GM18526 (cell line): ENCODE data around the gene PKP3.

Experiments
- POLR2A ChIP-seq: IDR thresholded peaks from 3 replicates; pipeline ENCODE4 v1.6.1; 2011; ENCODE audit not compliant: insufficient read length; ENCODE audit errors: extremely low read depth

The PKP3 gene

DNA sequence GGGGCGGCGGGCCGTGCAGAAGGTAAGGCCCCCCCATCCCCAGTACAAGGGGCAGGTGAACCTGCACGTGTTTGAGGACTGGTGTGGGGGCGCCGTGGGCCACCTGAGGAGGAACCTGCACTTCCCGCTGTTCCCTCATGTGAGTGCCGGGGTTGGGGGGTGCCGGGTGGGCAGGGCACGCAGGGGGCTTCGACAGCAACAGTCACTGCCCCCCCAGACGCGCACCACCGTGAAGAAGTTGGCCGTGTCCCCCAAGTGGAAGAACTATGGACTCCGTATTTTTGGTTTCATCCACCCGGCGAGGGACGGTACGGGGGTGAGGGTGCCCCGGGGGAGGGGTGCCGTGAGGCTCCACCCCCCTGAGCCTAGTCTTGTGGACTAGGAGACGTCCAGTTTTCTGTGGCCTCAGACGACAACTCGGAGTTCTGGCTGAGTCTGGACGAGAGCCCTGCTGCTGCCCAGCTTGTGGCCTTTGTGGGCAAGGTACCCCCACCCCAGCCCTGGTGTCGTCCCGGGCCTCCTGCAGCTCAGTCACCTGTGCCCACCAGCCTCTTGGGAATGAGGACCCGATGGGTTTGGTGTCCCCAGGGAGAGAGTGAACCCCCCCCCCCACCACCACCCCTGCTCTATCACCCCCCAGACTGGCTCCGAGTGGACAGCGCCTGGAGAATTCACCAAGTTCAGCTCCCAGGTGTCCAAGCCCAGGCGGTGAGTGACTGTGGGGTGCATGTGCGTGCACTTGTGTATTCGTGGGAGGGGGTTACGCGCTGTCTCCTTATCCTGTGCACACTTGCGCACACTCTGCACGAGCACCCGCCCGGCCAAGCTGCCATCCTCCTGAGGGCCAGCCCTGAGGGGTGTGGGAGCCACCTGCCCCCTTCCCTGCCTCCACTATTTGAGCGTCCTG, 20.9 kb upstream of the PKP3 start:
- no peak for TF ChIP-seq POLR2A

DNA sequence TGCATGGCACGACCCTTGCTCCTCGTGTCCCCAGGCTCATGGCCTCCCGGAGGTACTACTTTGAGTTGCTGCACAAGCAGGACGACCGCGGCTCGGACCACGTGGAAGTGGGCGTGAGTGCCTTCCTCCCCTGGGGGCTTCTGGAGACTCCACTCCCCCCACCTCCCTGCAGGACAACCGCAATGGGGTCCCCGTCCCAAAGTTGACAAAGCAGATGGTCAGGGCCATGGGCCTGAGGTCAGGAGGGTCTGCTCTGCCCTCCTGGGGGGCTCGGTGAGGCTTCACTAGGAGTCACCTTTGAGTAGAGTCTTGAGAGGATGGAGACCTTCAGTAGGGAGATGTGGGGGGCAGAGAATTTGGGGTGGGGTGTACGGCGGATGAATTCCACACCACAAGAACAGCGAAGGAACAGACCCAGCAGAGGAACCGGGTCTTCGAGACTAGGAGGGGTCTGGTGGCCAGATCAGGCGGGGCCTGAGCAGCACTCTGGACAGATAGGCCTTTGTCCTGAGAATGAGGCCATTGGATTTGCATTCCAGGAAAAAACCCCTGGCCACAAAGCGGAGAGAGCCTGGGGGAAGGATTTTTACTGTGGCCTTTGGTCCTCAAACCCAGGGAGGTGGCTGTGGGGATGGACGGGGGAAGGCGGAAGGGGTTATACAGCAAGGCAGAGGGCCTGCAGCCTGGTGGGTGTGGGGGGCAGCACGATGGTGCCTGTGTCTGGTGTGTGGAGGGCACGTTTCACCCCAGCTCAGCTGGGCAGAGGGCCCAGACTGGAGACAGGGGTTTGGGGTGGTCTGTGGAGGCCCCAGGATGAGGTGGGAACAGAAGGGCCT, 20.1 kb upstream of the PKP3 start:
- TF ChIP-seq POLR2A, result no peak

GRCh38 chr11:375065-376025, 18.7 kb upstream of the PKP3 start:
- no peak for TF ChIP-seq POLR2A

- no peak for TF ChIP-seq POLR2A
These were observed 17.4 kb upstream of the PKP3 start for GRCh38 chr11:376531-377173.

DNA sequence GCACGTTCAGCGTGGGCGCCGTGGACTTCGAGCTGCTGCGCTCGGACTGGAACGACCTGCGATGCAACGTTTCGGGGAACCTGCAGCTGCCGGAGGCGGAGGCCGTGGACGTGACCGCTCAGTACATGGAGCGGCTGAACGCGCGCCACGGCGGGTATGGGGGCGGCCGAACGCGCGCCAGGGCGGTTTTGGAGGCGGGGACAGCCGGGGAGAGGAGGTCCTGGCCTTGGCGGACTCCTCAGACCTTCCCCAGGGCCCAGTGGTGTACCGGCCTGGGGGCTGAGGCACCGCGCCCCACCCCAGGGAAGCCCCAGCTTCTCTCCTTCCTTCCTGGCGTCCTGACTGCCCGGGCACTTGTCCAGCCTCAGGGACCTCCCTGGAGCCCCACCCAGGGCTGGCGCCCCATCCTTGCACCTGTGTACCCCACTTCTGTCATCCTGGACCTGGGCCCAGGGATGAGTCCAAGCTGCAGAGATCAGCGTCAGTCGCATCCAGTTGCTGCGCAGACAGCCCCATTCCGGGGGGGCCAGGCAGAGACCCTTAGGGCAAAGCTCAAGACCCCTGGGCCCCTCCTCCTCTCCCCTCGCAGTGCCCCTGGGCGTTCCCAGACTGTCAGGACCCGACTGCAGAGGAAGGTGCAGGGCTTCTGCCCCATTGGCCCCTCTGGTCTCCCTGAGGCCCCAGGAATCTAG, 16.7 kb upstream of the PKP3 start:
- TF ChIP-seq POLR2A, result no peak

DNA sequence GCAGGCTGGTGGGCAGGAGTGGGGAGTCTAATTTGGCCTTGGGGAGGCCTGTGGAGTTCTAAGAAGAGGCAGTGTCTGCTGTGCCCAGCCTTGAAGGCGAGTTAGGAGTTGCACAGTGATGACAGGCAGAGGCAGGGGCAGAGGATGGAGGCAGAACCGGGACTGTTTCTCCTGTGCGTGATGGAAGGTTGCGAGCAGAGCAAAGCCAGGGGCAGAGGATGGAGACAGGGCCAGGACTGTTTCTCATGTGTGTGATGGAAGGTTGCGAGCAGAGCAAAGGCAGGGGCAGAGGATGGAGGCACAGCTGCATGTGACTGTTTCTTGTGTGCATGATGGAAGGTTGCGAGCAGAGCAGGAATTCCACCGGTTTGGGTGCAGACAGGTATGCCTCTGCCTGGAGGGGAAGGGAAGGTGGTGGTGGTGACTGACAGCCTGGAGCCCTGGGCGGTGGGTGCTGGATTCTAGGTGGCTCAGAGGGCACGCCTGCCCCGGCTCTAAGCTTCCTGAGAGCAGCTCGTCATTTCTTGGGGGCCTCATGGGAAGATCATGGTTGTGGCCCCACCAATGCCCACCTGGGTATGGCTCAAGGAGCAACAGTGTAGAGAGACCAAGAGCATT, 16.0 kb upstream of the PKP3 start:
- TF ChIP-seq POLR2A, result no peak

- no peak for TF ChIP-seq POLR2A
These were observed 14.6 kb upstream of the PKP3 start for GRCh38 chr11:379205-380094.

DNA sequence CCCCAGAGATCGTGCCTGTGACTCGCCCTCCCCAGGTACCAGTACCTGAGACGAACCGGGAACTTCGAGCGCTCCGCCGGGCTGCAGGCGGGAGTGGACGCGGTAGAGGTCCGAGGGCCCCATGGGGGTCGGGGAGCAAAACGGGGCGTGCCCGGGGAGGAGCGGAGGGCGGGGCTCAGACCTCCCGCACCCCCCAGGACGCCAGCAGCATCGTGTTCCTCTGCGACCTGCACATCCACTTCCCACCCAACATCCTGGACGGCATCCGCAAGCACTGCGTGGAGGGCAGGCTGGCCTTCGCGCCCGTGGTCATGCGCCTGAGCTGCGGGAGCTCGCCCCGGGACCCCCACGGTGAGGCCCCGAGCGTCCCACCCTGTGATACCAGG, 13.9 kb upstream of the PKP3 start:
- TF ChIP-seq POLR2A, result no peak

DNA sequence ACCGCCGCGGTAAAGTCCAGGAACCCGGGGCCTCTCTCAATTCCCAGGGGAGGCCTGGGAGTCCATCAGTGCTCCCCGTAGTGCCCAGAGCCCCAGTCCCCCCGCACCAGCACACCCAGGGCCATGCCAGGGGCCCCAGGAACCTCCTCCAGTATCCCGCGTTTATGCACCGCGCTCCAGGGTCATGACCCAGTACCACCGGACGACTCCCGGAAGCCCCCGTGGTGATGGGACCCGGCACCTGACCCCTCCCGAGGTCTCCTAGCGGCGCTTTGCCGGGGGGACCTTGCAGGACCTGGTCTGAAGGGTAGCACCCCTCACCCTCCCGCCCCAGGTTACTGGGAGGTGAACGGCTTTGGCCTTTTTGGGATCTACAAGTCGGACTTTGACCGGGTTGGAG, 13.5 kb upstream of the PKP3 start:
- TF ChIP-seq POLR2A, result no peak

- TF ChIP-seq POLR2A, result no peak
These were observed 13.0 kb upstream of the PKP3 start for GRCh38 chr11:380996-381395.

- TF ChIP-seq POLR2A, result no peak
These were observed 12.4 kb upstream of the PKP3 start for GRCh38 chr11:381501-382072.

- TF ChIP-seq POLR2A, result no peak
These were observed 11.9 kb upstream of the PKP3 start for GRCh38 chr11:382081-382629.

DNA sequence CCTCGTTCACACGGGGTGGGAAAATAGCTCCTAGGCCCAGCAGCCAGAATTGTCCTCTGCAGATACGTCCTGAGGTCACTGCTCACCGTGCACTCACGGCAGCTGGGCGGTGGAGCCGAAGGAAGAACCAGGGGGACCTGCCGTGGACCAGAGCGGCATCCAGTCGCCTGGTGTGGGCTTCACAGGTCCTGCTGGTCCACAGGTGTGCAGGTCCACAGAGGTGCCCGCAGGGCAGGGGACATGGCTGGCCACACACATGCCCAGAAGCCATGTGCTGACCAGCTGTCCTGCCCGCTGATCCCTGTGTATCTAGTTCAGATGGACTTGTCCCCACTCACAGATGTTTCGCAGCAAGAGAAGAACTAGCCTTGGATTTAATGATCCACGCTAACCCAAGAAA, 10.6 kb upstream of the PKP3 start:
- TF ChIP-seq POLR2A, result no peak
